Brain microvascular endothelial cell (primary cell): Measurements from ENCODE around the gene CACNA1I.

Experiments
- DNase-seq: peaks from one replicate; pipeline ENCODE4 v3.0.0-alpha.2; 2020
- H3K27ac ChIP-seq: fragments of 250-450 bp; sonication (Bioruptor Pico); 2 replicates; pipeline ENCODE4 v1.5.1; 2020; ENCODE audit warnings: mild to moderate bottlenecking, moderate library complexity
- H3K27me3 ChIP-seq: fragments of 250-450 bp; sonication (Bioruptor Pico); replicated peaks from 2 replicates; pipeline ENCODE4 v1.5.1; 2020; ENCODE audit warnings: mild to moderate bottlenecking
- H3K36me3 ChIP-seq: fragments of 250-450 bp; sonication (Bioruptor Pico); replicated peaks from 2 replicates; pipeline ENCODE4 v1.5.1; 2020; ENCODE audit warnings: mild to moderate bottlenecking
- H3K4me3 ChIP-seq: 2 replicates; pipeline ENCODE4 v1.5.1; 2011; ENCODE audit warnings: low read depth, mild to moderate bottlenecking, control low read depth, low read length, moderate library complexity
- CTCF ChIP-seq: IDR thresholded peaks from 2 replicates; pipeline ENCODE4 v1.5.1; 2011; ENCODE audit warnings: low read depth, mild to moderate bottlenecking, moderate library complexity, low read length, control low read depth, inconsistent platforms; ENCODE audit errors: missing control alignments
- in situ Hi-C: cut with HindIII; loops from 2 replicates; pipeline ENCODE4 v1.10.0; 2017; ENCODE audit warnings: low sequenced_read_pairs, low pct_ligation_motif_present

Gene CACNA1I

GRCh38 chr22:39666495-39666894, 95.9 kb downstream of the CACNA1I start:
- in situ Hi-C loops, result no loop called here
- DNase-seq, result no peak
- no peaks in the 10 kb centered on the region for H3K36me3 ChIP-seq
- no peak for TF ChIP-seq CTCF
- no peak overlapping the region for H3K27ac ChIP-seq
- peaks cover 31% of the 10 kb centered on the region for H3K27me3 ChIP-seq
- no peak overlapping the region for H3K4me3 ChIP-seq

GRCh38 chr22:39666926-39667325, 96.4 kb downstream of the CACNA1I start:
- H3K4me3 ChIP-seq, result no peak overlapping the region
- no peak for TF ChIP-seq CTCF
- peaks cover 27% of the 10 kb centered on the region for H3K27me3 ChIP-seq
- no peak for DNase-seq
- no peak overlapping the region for H3K27ac ChIP-seq
- in situ Hi-C loops, result no loop called here
- H3K36me3 ChIP-seq, result no peaks in the 10 kb centered on the region

GRCh38 chr22:39669432-39669831, 98.9 kb downstream of the CACNA1I start:
- TF ChIP-seq CTCF, result no peak
- no peak overlapping the region for H3K27ac ChIP-seq
- H3K4me3 ChIP-seq, result no peak overlapping the region
- peaks cover 5% of the 10 kb centered on the region for H3K27me3 ChIP-seq
- H3K36me3 ChIP-seq, result no peaks in the 10 kb centered on the region
- in situ Hi-C loops, result no loop called here
- DNase-seq, result no peak

DNA sequence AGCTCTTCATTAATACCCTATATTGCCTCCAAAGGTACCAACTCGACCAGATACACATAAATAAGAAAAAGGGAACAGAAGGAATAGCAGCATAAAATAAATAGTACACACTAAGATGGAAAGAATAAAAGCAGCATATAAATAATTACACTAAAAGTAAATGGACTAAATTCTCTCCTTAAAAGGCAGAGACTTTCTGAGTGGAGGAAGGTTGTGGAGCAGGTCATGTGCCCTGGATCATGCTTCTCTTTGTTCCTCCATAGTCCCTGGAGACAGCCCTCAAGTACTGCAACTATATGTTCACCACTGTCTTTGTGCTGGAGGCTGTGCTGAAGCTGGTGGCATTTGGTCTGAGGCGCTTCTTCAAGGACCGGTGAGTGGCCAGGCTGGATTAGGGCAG, 101.4 kb downstream of the CACNA1I start:
- in situ Hi-C loops, result no loop called here
- Histone ChIP-seq H3K4me3 (no peak overlapping the region), H3K27me3 (no peaks in the 10 kb centered on the region), H3K36me3 (no peaks in the 10 kb centered on the region), H3K27ac (no peak overlapping the region)
- DNase-seq, result no peak
- no peak for TF ChIP-seq CTCF

DNA sequence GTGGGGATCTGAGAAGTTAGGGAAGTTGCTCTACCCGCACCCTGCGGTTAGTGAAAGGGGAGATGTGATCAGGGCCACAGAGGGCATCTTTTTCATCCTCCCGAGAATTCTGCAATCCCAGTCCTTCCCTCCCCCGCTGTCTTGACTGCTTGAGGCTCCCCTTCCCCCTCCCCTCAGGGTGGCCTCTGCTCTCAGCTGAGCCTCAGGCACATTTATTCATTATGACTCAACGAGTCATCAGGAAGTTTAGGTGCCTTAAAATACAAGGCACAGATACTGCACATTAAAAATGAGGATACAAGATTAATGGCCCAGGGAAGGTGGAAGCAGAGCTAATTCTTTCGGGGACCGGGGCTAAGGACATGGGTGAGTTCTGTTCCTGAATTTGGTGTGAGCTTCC, 104.0 kb downstream of the CACNA1I start:
- no peak for TF ChIP-seq CTCF
- H3K4me3 ChIP-seq, result no peak overlapping the region
- H3K27ac ChIP-seq, result no peak overlapping the region
- DNase-seq, result no peak
- H3K36me3 ChIP-seq, result no peaks in the 10 kb centered on the region
- H3K27me3 ChIP-seq, result no peaks in the 10 kb centered on the region
- in situ Hi-C loops, result no loop called here

DNA sequence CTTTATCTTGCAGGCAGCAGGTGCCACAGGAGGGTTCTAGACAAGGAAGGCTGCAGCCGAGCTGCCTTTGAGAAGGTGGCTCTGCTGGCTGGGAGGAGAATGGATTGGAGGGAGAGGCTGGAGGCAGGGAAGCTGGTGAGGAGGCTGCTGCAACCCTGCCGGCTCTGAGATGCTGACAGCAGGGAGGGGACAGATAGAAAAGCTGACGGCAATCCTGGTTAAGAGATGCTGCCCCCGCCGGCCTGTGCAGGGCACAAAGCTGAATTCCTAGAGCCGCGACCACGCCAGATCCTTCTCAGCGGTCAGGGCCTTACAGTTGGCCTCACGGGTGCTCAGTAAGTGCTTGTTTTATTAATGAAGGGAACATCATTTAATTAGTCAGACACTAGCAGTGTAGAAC, 105.4 kb downstream of the CACNA1I start:
- in situ Hi-C loops, result no loop called here
- DNase-seq, result no peak
- TF ChIP-seq CTCF, result no peak
- no peaks in the 10 kb centered on the region for H3K27me3 ChIP-seq
- H3K27ac ChIP-seq, result no peak overlapping the region
- H3K4me3 ChIP-seq, result no peak overlapping the region
- H3K36me3 ChIP-seq, result no peaks in the 10 kb centered on the region
